SIG-M5 treated with dmso at 0.1 percent for 504 hours (cell line): ENCODE results near the gene TCEAL5.
"Not testable (repeated sequence)": the region's sequence is repeated elsewhere in the genome, so short reads cannot be mapped to it uniquely, and the experiment has no call there.

ENCODE experiments used
- DNase-seq: peaks from one replicate; lab custom pipeline; 2025; ENCODE audit not compliant: unreplicated experiment; lab: John Stamatoyannopoulos, UW

Gene TCEAL5, protein sequence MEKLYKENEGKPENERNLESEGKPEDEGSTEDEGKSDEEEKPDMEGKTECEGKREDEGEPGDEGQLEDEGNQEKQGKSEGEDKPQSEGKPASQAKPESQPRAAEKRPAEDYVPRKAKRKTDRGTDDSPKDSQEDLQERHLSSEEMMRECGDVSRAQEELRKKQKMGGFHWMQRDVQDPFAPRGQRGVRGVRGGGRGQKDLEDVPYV

GRCh38 chrX:103276581-103277002 lies at the start of gene TCEAL5:
TCEAL5 (minus strand) TSS chrX:103276750; CDS start chrX:103274563, 2,187 bp downstream.
- no peak for DNase-seq

DNA sequence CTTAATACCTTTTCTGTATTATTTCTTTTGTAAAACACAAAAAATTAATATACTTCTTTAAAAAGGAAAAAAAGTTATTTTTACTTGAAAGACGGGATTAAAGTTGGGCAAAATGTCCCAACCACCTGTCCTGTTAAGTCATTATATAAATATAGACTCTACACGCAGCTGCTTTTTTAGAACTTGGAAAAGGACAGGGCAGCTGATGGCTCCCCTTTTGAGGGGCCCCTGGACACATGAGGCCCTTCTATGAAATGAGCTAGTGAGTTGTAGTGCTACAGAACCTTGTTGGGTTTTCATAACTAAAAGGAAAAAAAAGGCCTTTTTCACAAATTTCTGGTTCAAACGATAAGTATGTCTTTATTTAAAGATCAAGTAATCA lies 34.8 kb upstream of the TCEAL5 start:
- no peak for DNase-seq

- peak; percentile 9 for DNase-seq
Measured at GRCh38 chrX:103310555-103311398, 34.2 kb upstream of the TCEAL5 start, which contains the start of gene BEX2. BEX2 (minus strand) TSS chrX:103310990; CDS start chrX:103309976, 1,014 bp downstream.

DNA sequence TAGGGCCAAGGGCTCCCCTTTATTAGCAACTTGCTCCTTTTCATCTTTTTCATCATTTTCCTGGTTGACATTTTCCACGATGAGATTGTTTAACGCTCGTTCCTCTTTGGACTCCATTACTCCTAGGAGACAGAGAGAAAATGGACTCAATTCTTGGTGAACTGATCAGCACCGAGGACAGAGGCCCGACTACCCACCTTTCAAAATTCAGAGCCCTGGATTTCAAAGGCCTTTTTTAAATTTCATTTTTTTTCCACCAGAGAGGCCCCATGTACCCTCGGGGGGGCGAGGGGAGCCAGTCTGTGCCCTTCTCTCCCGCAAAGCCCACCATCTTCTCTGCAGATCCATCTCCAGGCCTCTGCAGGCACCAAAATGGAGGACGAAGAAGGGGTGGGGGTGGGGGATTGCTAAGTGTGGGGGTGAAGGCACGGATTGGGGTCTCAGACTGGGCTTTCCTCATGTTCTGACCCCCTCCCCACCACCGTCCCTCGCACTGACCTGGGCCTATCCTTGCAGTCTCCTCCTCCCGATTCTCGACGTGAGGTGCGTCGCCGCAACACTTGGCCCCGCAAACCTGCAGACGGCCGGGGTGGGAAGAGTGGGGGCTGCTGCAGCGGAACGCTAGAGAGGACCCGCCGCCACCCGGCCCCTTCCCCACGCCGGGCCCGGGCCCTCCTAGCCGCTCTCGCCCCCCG lies 33.5 kb upstream of the TCEAL5 start:
- no peak for DNase-seq

DNA sequence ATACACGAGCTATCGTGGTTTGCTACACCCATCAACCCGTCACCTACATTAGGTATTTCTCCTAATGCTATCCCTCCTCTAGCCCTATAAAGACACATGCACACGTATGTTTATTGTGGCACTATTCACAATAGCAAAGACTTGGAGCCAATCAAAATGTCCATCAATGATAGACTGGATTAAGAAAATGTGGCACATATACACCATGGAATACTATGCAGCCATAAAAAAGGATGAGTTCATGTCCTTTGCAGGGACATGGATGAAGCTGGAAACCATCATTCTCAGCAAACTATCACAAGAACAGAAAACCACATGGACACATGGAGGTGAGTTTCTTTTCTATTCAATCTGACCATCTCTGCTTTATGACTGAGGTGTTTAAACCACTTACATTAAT lies 29.1 kb upstream of the TCEAL5 start:
- not testable (repeated sequence) for DNase-seq

DNA sequence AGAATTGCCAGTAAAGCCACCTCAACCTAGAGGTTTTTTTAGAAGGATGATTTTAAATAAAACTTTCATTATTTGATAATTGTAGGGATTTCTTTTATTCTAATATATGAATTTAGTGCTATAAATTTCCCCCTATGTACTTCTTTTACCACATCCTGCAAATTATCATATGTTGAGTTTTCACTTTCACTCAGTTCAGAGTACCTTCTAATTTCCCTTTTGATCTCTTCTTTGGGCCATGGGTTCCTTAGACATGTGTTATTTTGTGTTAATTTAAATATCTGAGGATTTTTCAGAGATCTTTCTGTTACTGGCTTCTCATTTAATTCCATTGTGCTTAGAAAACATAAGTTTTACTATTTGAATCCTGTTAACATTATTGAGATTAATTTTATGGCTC lies 28.2 kb upstream of the TCEAL5 start:
- no peak for DNase-seq

- DNase-seq, result no peak
Measured at GRCh38 chrX:103293118-103293517, 16.6 kb upstream of the TCEAL5 start.

GRCh38 chrX:103279624-103280023 lies 3.1 kb upstream of the TCEAL5 start:
- no peak for DNase-seq

DNA sequence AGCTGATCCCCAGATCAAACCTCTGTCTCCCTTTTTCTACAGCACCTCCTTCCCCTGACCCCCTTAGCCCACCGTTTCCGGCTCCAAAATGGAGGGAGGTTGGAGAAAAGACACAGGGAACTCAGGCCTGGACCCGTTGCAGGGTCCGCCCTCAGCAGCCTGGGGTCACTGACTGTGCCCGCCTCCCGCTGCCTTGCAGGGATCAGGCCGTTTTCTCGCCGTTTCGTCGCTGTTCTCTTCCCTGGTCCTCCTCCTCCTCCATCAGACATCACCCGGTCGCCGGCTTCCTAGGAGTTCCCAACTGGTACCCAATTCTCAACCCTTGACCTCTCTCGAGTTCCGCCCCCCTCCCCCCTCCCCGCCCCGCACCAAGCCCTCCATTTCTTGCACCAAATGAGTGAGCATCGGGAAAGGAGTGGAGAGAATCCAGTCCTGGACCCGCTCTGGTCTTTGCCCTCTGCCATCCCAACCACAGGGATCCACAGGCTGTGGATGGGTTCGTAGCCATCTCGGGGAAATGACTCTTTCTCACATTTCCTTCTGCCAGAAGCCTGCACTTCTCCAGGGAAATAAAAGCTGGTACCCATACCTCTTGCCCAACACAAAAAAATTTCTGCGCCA lies 493 bp downstream of the TCEAL5 start:
- no peak for DNase-seq

DNA sequence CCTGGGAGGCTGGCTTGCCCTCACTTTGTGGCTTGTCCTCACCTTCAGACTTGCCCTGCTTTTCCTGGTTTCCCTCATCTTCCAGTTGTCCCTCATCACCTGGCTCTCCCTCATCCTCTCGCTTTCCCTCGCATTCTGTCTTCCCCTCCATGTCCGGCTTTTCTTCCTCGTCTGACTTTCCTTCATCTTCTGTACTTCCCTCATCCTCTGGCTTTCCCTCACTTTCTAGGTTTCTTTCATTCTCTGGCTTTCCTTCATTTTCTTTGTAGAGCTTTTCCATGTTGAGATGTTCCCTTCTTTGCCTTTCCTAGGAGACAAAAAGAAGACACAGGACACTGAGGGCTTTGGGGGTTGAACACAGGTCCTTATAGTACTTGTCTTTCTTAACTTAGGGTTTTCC lies 2.3 kb downstream of the TCEAL5 start:
- no peak for DNase-seq

DNA sequence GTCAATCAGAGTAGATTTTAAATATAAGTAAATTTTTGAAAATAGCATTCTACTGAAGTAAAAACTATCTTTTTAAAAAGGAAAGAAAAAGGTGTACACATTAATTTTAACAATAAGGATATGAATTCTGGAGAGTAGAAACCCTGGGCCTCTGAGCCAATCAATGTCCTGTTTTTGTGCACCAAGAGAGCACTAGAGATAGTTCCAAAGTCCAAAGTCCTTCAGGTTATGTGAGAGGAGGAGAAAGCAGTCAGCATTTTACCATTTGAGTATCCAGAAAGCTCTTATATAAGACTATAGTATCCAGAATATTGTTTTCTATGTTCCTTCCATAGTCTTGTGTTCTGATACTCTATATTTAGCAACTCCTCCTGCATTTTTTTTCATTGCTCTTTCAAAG lies 18.3 kb downstream of the TCEAL5 start:
- DNase-seq, result no peak

DNA sequence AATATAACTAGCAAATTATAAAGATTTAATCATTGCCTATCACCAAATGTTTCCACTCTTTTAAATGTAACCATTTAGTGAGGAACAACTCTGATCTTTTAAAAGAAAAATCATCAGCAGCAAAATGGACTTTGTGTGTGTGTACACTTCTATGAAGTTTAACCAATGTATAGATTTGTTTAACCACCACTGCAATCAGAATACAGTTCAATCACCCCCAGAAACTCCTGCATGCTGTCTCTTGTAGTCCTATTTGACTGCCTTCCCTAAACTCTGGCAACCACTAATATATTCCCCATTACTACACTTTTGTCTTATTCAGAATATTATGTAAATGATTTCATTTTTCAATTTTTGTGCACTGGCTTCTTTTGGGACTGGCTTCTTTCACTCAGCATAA lies 19.9 kb downstream of the TCEAL5 start:
- DNase-seq, result no peak

DNA sequence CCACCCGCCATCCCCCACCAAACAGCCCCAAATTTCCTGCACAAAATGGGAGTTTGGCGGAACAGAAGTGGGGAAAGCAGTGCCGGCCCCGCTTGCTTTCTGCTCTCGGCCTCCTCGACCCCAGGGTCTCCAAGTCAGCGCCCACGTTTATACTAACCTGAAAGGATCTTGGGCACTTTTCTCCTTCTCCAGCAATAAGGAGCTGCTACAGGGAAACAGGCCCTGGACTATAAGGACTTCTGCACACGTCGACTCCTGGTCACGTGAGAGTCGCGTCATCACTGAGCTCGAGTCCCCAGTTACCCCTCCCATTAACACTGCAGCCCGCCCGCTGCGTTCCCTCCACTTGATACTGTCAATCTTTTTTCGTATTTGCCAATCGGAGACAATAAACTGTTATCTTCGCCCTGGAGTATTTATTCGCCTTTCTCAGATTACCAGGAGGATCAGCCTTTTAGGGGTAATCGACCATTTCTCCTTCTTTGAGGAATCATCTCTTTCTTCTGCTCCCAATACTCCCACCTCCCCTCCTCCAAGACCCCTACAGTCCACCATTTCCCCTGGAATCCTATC lies 21.5 kb downstream of the TCEAL5 start, which contains the start of gene TCEAL8:
Gene TCEAL8, minus strand, starts transcription at position 235 of the 573 bp plus-strand sequence. CDS start 1,176 bp downstream, outside the sequence.
- DNase-seq, result peak; percentile 48

DNA sequence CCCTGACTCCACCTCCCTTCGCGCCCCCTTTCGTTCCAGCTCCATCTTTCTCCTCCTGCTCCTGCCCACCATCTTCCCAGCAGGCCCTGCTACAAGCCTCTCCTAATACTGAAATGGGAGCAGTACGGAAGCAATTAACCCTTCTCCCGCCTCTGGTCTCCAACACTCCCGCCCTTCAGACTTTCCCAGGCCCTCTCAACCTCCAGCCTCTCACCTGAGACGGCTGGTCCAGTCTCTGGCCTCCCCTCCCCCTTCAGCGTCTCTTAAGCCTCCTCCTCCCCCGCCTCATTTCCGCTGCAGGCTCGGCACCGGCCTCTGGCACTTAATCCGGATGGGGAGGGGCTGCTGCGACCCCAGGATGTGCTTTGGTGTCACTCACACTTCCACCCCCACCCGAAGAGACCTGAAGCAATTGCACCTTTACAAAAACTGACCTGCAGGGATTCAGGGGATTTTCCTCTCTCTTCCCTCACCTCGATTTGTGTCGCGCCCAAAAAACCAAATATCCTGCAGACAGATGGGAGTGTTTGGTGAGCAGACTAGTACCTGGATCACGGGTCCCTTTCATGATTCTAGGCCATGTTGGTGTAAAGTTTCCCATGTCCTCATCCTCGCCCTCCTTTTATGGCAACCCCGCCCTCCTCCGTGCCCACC lies 22.3 kb downstream of the TCEAL5 start:
- DNase-seq, result peak; percentile 16

DNA sequence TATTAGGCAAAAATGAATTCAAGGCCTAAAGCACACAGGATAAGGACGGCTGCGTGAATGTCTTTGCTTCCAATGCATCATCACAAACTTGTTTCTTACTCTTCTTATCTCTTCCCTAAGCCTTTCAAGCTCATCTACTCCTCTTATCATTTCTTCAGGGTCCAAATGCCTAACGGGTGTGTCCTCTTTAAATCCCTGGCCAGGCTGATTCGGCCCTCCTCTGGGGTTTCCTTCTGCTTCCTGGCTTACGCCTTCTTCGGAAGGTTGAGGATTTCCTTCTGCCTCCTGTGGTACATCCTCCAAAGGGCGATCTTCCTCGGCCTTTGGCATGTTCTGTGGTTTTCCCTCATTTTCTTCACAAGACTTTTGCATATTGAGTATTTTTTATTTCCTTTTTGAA lies 22.9 kb downstream of the TCEAL5 start:
- DNase-seq, result no peak

DNA sequence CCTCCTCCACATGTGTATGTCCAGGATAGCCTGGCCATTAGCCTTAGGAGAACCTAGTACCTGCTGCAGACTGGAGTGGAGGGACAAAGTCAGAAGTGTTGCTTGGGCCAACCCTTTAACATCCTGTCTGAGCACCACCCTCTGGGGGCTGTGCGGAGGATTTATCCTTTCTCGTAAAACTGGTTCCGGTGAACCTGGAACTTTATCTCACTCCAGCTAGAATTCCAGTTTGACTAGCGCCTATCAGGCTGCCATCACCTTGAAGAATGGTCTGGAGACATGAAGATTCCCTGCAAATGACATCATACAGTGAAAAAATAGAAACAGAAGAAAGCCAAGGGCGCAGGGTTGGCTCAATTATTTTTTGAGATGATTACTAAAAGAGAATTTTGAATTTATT lies 25.6 kb downstream of the TCEAL5 start:
- no peak for DNase-seq

DNA sequence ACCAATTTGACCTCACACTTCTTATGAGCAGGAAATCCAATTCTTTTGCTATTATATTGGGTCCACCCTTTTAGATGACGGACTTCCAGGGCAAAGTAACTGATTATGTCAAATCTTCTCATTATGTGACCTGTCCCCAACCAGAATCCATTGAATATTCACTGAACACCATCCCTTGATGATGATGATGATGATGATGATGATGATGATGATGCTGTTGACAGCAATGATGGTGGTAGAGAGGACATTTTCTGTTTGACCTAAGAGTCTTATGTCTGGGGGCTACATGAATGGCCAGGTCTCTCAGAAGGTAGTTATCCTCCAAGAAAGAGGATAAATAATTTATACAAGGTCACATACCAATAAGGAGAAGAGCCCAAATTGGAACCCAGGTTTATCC lies 26.7 kb downstream of the TCEAL5 start:
- no peak for DNase-seq

GRCh38 chrX:103248553-103248952 lies 28.0 kb downstream of the TCEAL5 start:
- DNase-seq, result peak; percentile 4

- DNase-seq, result no peak
Measured at GRCh38 chrX:103240155-103240554, 36.4 kb downstream of the TCEAL5 start.

DNA sequence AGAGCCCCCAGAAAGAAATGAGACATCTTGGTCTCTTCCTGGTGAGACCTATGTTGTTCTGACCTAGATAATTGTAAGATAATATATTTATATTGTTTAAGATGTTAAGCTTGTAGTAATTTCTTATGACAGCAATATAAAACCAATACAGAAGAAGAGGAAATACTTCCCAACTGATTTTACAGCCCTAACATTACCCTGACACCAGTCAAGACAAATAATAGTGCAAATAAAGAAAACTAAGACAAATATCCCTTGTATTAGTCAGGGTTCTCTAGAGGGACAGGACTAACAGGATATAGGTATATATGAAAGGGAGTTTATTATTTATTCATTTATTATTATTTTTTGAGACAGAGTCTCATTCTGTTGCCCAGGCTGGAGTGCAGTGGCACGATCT lies 40.3 kb downstream of the TCEAL5 start:
- DNase-seq, result no peak
